Transverse colon (tissue), 4 donors: ENCODE measurements around the gene TRIM29. TPM values are rescaled to one million over a fixed set of nuclear protein-coding genes. Genes with fewer than 3 reads are reported as not detected.

ENCODE experiments used
- DNase-seq: peaks from one replicate; pipeline ENCODE4 v3.0.0-alpha.2; 2019
- H3K27ac ChIP-seq, 4 donors: fragments of 200-600 bp; sonication (generic); 2 replicates each; pipeline ENCODE4 v1.5.1; 2016 to 2018; ENCODE audit warnings: inconsistent platforms in 4 of 4
- H3K27me3 ChIP-seq: fragments of 200-600 bp; sonication (generic); 2 replicates; pipeline ENCODE4 v1.5.1; 2017; ENCODE audit warnings: inconsistent platforms
- H3K36me3 ChIP-seq, 4 donors: fragments of 200-600 bp; sonication (generic); 2 replicates each; pipeline ENCODE4 v1.5.1; 2017 to 2019; ENCODE audit warnings: inconsistent platforms in 4 of 4
- H3K4me1 ChIP-seq, 4 donors: fragments of 200-600 bp; sonication (generic); 2 replicates each; pipeline ENCODE4 v1.5.1; 2017 to 2020; ENCODE audit warnings: inconsistent platforms in 4 of 4
- H3K4me3 ChIP-seq, 4 donors: fragments of 200-600 bp; sonication (generic); 1 replicate in 1 of 4; 2 replicates in 3 of 4; pipeline versions ENCODE4 v1.5.1 to v1.6.1; 2017 to 2019; ENCODE audit warnings: inconsistent platforms in 4 of 4
- H3K9me3 ChIP-seq, 2 donors: fragments of 200-600 bp; sonication (generic); 2 replicates each; pipeline ENCODE4 v1.5.1; 2017 to 2019; ENCODE audit warnings: inconsistent platforms in 2 of 2
- EP300 ChIP-seq: sonication (generic); formaldehyde crosslinking; IDR thresholded peaks from one replicate; pipeline ENCODE4 v1.6.1; 2017; ENCODE audit warnings: antibody characterized with exemption, low read depth
- POLR2A ChIP-seq: fragments of 450-650 bp; IDR thresholded peaks from one replicate; pipeline ENCODE4 v1.6.1; 2016; ENCODE audit warnings: antibody characterized with exemption, mild to moderate bottlenecking, moderate library complexity
- POLR2AphosphoS5 ChIP-seq, 3 donors: sonication (generic); formaldehyde crosslinking; IDR thresholded peaks; one replicate each; pipeline ENCODE4 v1.6.1; 2016; ENCODE audit warnings: antibody characterized with exemption in 3 of 3
- WGBS, 2 donors: methylation state at CpG; one replicate each; pipeline ENCODE4 v1.1.5; 2018; ENCODE audit warnings: low coverage in 1 of 2; 5-methylcytosine and 5-hydroxymethylcytosine counted together
- in situ Hi-C, 4 donors: fragments of 200-750 bp; cut with MboI; loops; one replicate each; pipeline versions ENCODE4 v1.15.0 to v1.15.1; 2017; ENCODE audit warnings: low sequenced_read_pairs in 3 of 4, low pct_ligation_motif_present in 1 of 4, low pct_unique_long_range_greater_than_20kb in 1 of 4
- intact Hi-C: fragments of 100-400 bp; cut with DNase I; formaldehyde crosslinking; loops from one replicate; pipeline ENCODE4 v1.15.1; 2023; ENCODE audit warnings: low total_unique reads
- total RNA-seq, 4 donors: library from RNA; depleted of rRNA; stranded (reverse); fragments of >200 nt; gene quantifications; one replicate each; pipeline ENCODE4 v1.1.0, GENCODE V29; 2016
- TF ChIP-seq, protein P1 (sequence below), 5 experiments: fragments of 200-600 bp in 3 of 5; fragments of 450-650 bp in 2 of 5; sonication (generic) in 3 of 5; IDR thresholded peaks; 1 replicate in 2 of 5; 2 replicates in 3 of 5; pipeline ENCODE4 v1.5.1; 2016 to 2017; ENCODE audit warnings: antibody characterized with exemption in 5 of 5, inconsistent platforms in 3 of 5, mild to moderate bottlenecking in 2 of 5, moderate library complexity in 1 of 5

The TRIM29 gene
- total RNA-seq, 4 donors from 2014 or later: 0.75 to 7.8 (median 4.4) TPM; not detected in 1

GRCh38 chr11:120167659-120168058 is 29.7 kb upstream of the TRIM29 start:
- intact Hi-C loops: no loop called here

DNA sequence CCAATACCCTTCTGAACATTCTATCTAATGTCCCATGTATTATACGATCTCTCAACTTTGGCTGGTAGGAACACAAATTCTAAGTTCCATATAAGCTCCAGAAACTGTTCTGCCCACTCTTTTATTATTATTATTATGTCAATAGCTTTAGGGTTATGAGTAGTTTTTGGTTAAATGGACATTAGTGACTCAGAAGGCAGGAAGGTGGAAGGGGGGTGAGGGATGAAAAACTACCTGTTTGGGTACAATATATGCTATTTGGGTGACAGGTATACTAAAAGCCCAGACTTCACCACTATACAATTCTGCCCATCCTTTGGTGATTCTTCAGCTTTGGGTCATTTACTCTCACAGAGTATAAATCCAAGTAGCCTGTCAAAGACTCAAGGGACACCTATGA is 22.5 kb upstream of the TRIM29 start:
- WGBS, 2 donors: 67 to 87% methylated on average over 1 of the region's 1 CpG
- no peak overlapping the region for H3K4me3 ChIP-seq
- DNase-seq: no peak
- no peak overlapping the region for H3K27ac ChIP-seq
- intact Hi-C loops: no loop called here
- no peaks in the 10 kb centered on the region for H3K36me3 ChIP-seq
- TF ChIP-seq, protein P1, sequence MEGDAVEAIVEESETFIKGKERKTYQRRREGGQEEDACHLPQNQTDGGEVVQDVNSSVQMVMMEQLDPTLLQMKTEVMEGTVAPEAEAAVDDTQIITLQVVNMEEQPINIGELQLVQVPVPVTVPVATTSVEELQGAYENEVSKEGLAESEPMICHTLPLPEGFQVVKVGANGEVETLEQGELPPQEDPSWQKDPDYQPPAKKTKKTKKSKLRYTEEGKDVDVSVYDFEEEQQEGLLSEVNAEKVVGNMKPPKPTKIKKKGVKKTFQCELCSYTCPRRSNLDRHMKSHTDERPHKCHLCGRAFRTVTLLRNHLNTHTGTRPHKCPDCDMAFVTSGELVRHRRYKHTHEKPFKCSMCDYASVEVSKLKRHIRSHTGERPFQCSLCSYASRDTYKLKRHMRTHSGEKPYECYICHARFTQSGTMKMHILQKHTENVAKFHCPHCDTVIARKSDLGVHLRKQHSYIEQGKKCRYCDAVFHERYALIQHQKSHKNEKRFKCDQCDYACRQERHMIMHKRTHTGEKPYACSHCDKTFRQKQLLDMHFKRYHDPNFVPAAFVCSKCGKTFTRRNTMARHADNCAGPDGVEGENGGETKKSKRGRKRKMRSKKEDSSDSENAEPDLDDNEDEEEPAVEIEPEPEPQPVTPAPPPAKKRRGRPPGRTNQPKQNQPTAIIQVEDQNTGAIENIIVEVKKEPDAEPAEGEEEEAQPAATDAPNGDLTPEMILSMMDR (IDR thresholded peaks at IDR 0.05): no peak
- TF ChIP-seq POLR2A: no peak
- TF ChIP-seq POLR2AphosphoS5 (IDR thresholded peaks at IDR 0.05): no peak
- no peak for TF ChIP-seq EP300
- peaks cover 20% of the 10 kb centered on the region for H3K27me3 ChIP-seq
- H3K4me1 ChIP-seq: no peaks in the 10 kb centered on the region
- in situ Hi-C loops: no loop called here
- H3K9me3 ChIP-seq: peaks cover 0 to 5% of the 10 kb centered on the region in 2 donors

More at GRCh38 chr11:120167659-120168058, 29.7 kb upstream of the TRIM29 start:
- H3K27me3 ChIP-seq: peaks cover 57% of the 10 kb centered on the region
- no peaks in the 10 kb centered on the region for H3K9me3 ChIP-seq
- in situ Hi-C loops: no loop called here
- DNase-seq: no peak
- 61 to 81% methylated on average over 10 to 11 of the region's 11 CpGs for WGBS, 2 donors
- peaks cover 6 to 21% (median 16%) of the 10 kb centered on the region in 4 donors for H3K4me1 ChIP-seq
- TF ChIP-seq, protein P1 (IDR thresholded peaks at IDR 0.05): no peak
- TF ChIP-seq POLR2AphosphoS5 (IDR thresholded peaks at IDR 0.05) (no peak), EP300 (no peak), POLR2A (no peak)
- no peaks in the 10 kb centered on the region for H3K36me3 ChIP-seq
- no peak overlapping the region for H3K27ac ChIP-seq
- no peak overlapping the region for H3K4me3 ChIP-seq

- no peak for DNase-seq
- H3K4me3 ChIP-seq: no peak overlapping the region
- intact Hi-C loops (loop anchor here (10.0 kb wide), 1 partner anchor 1752 kb away; no protein-coding TSS in a partner anchor), in situ Hi-C loops (no loop called here)
- H3K4me1 ChIP-seq: no peaks in the 10 kb centered on the region
- no peaks in the 10 kb centered on the region for H3K36me3 ChIP-seq
- no peak overlapping the region for H3K27ac ChIP-seq
- no peaks in the 10 kb centered on the region for H3K9me3 ChIP-seq
- WGBS, 2 donors: 67 to 86% methylated on average over 2 of the region's 2 CpGs
- TF ChIP-seq POLR2AphosphoS5 (IDR thresholded peaks at IDR 0.05) (no peak), EP300 (no peak), POLR2A (no peak)
- TF ChIP-seq, protein P1 (IDR thresholded peaks at IDR 0.05): no peak
- H3K27me3 ChIP-seq: peaks cover 8% of the 10 kb centered on the region
These were observed 15.3 kb upstream of the TRIM29 start for GRCh38 chr11:120153221-120153620.

GRCh38 chr11:120151536-120151935 is 13.6 kb upstream of the TRIM29 start:
- WGBS, 2 donors: 77 to 78% methylated on average over 1 of the region's 1 CpG
- in situ Hi-C loops (no loop called here), intact Hi-C loops (loop anchor here (10.0 kb wide), 1 partner anchor 1753 kb away; no protein-coding TSS in a partner anchor)
- no peak for DNase-seq
- no peak overlapping the region for H3K4me3 ChIP-seq
- no peaks in the 10 kb centered on the region for H3K4me1 ChIP-seq
- H3K27ac ChIP-seq: no peak overlapping the region
- peaks cover 17% of the 10 kb centered on the region for H3K27me3 ChIP-seq
- no peaks in the 10 kb centered on the region for H3K36me3 ChIP-seq
- H3K9me3 ChIP-seq: no peaks in the 10 kb centered on the region
- TF ChIP-seq, protein P1 (IDR thresholded peaks at IDR 0.05): no peak
- no peak for TF ChIP-seq POLR2AphosphoS5 (IDR thresholded peaks at IDR 0.05)
- no peak for TF ChIP-seq POLR2A
- TF ChIP-seq EP300: no peak
